GM12874 (cell line): ENCODE measurements around the gene DRC7.

ENCODE experiments used
- TF ChIP-seq, protein P1 (sequence below): IDR thresholded peaks from 2 replicates; pipeline ENCODE4 v1.5.1; 2011; ENCODE audit warnings: low read depth, mild to moderate bottlenecking, control low read depth, low read length, moderate library complexity; ENCODE audit not compliant: insufficient read depth

Gene DRC7

DNA sequence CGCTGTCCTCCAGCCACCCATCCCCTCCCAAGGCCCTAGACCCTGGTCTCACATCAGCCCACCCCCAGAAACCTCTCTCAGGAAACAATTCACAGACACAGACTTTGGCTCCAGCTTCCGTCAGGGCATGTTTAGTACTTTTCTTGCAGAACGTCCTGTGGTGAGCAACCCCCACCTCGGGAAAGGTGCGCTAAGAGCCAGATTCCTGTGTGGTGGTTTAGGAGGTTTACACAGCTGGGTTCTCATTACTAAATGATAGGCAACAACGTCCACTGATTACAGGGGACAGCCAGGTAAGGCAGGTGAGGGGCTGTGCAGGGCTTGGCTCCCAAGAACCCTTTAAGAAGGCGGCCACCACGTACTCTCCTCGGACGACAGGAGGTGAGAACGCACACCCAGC, 78.4 kb downstream of the DRC7 start:
- TF ChIP-seq, protein P1, sequence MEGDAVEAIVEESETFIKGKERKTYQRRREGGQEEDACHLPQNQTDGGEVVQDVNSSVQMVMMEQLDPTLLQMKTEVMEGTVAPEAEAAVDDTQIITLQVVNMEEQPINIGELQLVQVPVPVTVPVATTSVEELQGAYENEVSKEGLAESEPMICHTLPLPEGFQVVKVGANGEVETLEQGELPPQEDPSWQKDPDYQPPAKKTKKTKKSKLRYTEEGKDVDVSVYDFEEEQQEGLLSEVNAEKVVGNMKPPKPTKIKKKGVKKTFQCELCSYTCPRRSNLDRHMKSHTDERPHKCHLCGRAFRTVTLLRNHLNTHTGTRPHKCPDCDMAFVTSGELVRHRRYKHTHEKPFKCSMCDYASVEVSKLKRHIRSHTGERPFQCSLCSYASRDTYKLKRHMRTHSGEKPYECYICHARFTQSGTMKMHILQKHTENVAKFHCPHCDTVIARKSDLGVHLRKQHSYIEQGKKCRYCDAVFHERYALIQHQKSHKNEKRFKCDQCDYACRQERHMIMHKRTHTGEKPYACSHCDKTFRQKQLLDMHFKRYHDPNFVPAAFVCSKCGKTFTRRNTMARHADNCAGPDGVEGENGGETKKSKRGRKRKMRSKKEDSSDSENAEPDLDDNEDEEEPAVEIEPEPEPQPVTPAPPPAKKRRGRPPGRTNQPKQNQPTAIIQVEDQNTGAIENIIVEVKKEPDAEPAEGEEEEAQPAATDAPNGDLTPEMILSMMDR: no peak

DNA sequence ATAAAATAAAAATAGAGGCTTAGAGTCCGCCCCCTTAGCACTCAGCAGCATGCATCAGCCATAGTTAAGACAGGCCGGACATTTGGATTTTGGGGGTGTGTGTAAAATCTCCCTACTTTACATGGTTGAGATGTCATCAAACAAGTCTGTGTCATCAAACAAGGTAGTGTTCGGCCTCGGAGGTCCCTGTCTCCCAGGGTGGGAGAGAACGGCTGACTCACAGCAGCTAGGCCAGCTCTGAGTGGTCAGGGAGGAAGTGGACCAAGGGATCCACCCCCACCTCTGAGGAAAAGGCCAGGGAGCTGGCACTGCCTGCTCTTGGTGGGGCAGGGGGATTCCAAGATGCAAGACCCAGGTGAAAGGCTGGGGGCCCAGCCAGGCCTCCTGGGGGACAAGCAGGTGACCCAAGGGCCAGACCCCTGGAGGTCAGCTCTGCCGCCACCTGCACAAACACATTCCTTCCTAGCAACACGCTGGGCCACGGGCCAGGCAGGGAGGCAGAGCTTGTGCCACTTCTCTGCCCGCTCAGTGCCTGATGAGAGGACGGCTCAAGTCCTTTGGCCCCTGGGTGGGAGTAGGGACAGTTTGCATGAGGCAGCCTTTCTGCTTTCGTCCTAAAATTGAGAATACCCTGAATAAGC, 79.2 kb downstream of the DRC7 start:
- TF ChIP-seq, protein P1: no peak

DNA sequence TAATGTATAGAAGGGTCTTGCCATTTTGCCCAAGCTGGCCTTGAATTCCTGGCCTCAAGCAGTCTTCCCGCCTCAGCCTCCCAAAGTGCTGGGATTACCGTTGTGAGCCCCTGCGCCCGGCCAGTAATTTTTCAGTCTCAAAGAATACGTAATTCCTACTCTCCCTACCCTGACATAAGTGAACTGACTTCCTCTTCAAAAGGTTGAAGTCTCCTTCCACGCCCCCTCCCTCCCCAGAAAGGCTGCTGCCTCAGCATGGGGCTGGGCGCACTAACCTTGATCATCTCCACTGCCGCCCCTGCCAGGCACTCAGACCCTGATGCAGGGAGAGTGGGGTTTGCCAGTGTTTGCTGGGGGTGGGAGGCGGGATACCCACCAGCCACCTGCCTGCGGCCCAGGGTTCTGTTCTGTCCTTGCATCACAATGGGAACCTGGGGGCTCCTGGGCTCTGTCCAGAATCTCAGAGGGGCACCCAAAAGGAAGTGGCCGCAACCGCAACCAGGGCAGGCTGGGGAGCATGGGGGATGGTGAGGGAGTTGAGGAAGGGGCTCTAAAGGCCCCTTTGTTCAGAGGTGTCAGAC, 80.2 kb downstream of the DRC7 start:
- TF ChIP-seq, protein P1: no peak

DNA sequence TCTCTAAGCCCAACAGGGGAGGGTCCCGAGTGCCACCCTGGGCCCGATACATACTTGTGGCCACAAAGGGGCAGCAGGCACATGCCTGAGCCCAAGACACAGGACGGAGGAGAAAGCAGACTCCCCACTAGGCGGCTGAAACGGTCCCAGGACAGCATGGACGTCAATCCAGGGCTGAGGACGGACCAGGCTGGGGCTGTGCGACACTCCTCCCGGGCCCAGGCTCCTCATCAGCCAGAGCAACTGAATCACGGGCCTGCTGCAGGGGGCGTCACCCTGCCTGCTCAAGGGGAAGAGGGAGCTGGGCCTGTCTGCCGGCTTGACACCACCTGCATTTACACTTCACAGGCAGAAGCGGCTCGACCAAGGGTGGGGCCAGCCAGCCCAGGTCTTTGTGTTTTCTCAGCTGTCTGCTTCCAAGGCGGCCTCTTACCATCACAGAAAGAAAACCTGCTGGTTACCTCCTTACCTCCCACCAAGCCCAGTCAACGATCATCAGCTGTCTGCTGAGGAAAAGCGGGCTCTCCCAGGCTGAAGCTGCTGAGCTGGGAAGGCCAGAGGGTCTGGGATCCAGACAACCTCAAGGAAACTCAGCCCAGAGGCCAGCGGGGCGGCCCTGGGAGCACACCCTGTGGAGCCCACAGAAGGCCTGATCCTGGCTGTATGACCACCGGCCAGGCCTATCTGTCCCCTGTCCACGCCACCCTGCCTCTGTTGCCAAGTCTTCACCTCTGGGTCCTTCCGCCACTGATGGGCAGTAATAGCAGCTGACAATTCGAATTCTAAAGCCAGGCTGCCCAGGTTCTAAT, 81.3 kb downstream of the DRC7 start:
- TF ChIP-seq, protein P1: peak; percentile 25; the same call in 1 of the 2 replicates

GRCh38 chr16:57778658-57779057, 84.1 kb downstream of the DRC7 start:
- TF ChIP-seq, protein P1: no peak

- TF ChIP-seq, protein P1: no peak
These were observed 86.7 kb downstream of the DRC7 start for GRCh38 chr16:57781349-57781740.
